RWPE2 (cell line): Measurements from ENCODE around the gene AKT1.
A peak's percentile ranks its signal among the peaks of the same experiment; 100 is the strongest.

Experiments
- ATAC-seq: fragments of 200-7000 bp; cut with Tn5 transposase; 3 replicates; pipeline ENCODE4 v1.9.1; 2021; ENCODE audit warnings: low read depth
- DNase-seq: peaks from one replicate; pipeline ENCODE4 v3.0.0-alpha.2; 2020; ENCODE audit warnings: low spot score
- H3K27ac ChIP-seq: fragments of 450-650 bp; 2 replicates; pipeline ENCODE4 v1.5.1; 2017; ENCODE audit warnings: mild to moderate bottlenecking; ENCODE audit not compliant: poor library complexity, severe bottlenecking
- H3K27me3 ChIP-seq: fragments of 250-450 bp; sonication (Bioruptor Pico); 2 replicates; pipeline ENCODE4 v1.5.1; 2021; ENCODE audit warnings: mild to moderate bottlenecking, moderate library complexity; ENCODE audit not compliant: insufficient read depth, poor library complexity, severe bottlenecking
- H3K36me3 ChIP-seq: fragments of 250-450 bp; sonication (Bioruptor Pico); 2 replicates; pipeline ENCODE4 v1.5.1; 2020; ENCODE audit warnings: low read depth, mild to moderate bottlenecking, moderate library complexity
- H3K4me1 ChIP-seq: fragments of 250-450 bp; sonication (Bioruptor Pico); 2 replicates; pipeline ENCODE4 v1.5.1; 2021; ENCODE audit warnings: mild to moderate bottlenecking, moderate library complexity; ENCODE audit not compliant: insufficient read depth, poor library complexity, severe bottlenecking
- H3K4me3 ChIP-seq: fragments of 250-450 bp; sonication (Bioruptor Pico); 2 replicates; pipeline ENCODE4 v1.5.1; 2021; ENCODE audit warnings: mild to moderate bottlenecking, moderate library complexity; ENCODE audit not compliant: severe bottlenecking
- H3K9me3 ChIP-seq: fragments of 250-450 bp; sonication (Bioruptor Pico); 2 replicates; pipeline ENCODE4 v1.5.1; 2021; ENCODE audit warnings: mild to moderate bottlenecking, moderate library complexity; ENCODE audit not compliant: severe bottlenecking
- CTCF ChIP-seq: fragments of 450-650 bp; IDR thresholded peaks from one replicate; pipeline ENCODE4 v1.5.1; 2017; ENCODE audit warnings: mild to moderate bottlenecking, moderate library complexity; ENCODE audit not compliant: poor library complexity, severe bottlenecking

Gene AKT1

GRCh38 chr14:104794993-104795780 lies at the start of gene AKT1:
TSS of gene AKT1 (minus strand) at chr14:104795748. CDS start at chr14:104792643, 3,105 bp downstream.
- no peak; the same call in 2 of the 3 replicates for ATAC-seq
- H3K27me3 ChIP-seq = no peaks in the 10 kb centered on the region

GRCh38 chr14:104845033-104845666 lies 49.6 kb upstream of the AKT1 start:
- peak; percentile 63 for DNase-seq
- no peak for TF ChIP-seq CTCF
- Histone ChIP-seq H3K4me3 (no peak overlapping the region), H3K4me1 (no peaks in the 10 kb centered on the region), H3K36me3 (no peaks in the 10 kb centered on the region), H3K27me3 (peaks cover 68% of the 10 kb centered on the region), H3K9me3 (no peaks in the 10 kb centered on the region), H3K27ac (no peak overlapping the region)
- no peak for ATAC-seq

More at GRCh38 chr14:104794993-104795780, at the start of gene AKT1:
- H3K36me3 ChIP-seq = peaks cover 33% of the 10 kb centered on the region
- no peaks in the 10 kb centered on the region for H3K9me3 ChIP-seq
- peak within 1 kb of the TSS; percentile 74 for H3K27ac ChIP-seq
- no peak for TF ChIP-seq CTCF
- H3K4me1 ChIP-seq = peaks cover 7% of the 10 kb centered on the region
- peak within 1 kb of the TSS; percentile 88 for H3K4me3 ChIP-seq
- DNase-seq = no peak

GRCh38 chr14:104844306-104845032 lies 48.9 kb upstream of the AKT1 start:
- no peak overlapping the region for H3K27ac ChIP-seq
- H3K4me3 ChIP-seq = no peak overlapping the region
- H3K36me3 ChIP-seq = no peaks in the 10 kb centered on the region
- DNase-seq (peak; percentile 69), ATAC-seq (no peak)
- H3K9me3 ChIP-seq = no peaks in the 10 kb centered on the region
- peaks cover 75% of the 10 kb centered on the region for H3K27me3 ChIP-seq
- H3K4me1 ChIP-seq = no peaks in the 10 kb centered on the region
- no peak for TF ChIP-seq CTCF

- peak; percentile 56 for ATAC-seq
- no peak overlapping the region for H3K4me3 ChIP-seq
- peaks cover 81% of the 10 kb centered on the region for H3K27me3 ChIP-seq
Measured at GRCh38 chr14:104843442-104844305, 48.1 kb upstream of the AKT1 start.

More at GRCh38 chr14:104843442-104844305, 48.1 kb upstream of the AKT1 start:
- no peaks in the 10 kb centered on the region for H3K9me3 ChIP-seq
- H3K36me3 ChIP-seq = no peaks in the 10 kb centered on the region
- peak; percentile 65 for DNase-seq
- no peaks in the 10 kb centered on the region for H3K4me1 ChIP-seq
- H3K27ac ChIP-seq = no peak overlapping the region
- TF ChIP-seq CTCF = no peak
